ENCODE measurements around the gene DEXI. TPM values are rescaled to one million over a fixed set of nuclear protein-coding genes. Genes with fewer than 3 reads are reported as not detected.
A peak's percentile ranks its signal among the peaks of the same experiment; 100 is the strongest.

DEXI gene
- total RNA-seq, 4 donors from 2014 or later: 106 to 133 (median 125) TPM

DNA sequence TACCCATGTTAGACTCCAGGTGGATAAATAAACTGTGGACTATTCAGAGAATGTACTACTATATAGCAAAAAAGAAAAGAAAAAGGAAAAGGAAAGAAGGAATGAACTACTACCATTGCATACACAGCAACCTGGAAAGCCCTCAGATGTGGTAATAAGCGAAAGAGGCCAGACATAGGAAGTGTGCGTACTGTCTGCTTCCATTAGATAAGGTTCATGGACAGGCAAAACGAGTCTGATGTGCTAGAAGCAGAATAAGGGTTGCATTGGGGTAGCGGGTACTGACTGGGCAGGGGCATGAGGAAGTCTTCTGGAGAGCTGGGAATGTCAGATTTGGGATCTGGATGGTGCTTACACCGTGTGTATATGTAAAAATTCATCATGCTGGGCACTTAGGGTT is 23.9 kb upstream of the DEXI start:
- H3K36me3 ChIP-seq: peaks cover 12 to 69% (median 39%) of the 10 kb centered on the region in 4 donors
- H3K4me3 ChIP-seq: no peak overlapping the region
- TF ChIP-seq POLR2AphosphoS5 (IDR thresholded peaks at IDR 0.05) (no peak), EP300 (IDR thresholded peaks at IDR 0.05) (no peak), POLR2A (IDR thresholded peaks at IDR 0.05; ENCODE audit: low read depth) (no peak)
- TF ChIP-seq, protein P1, sequence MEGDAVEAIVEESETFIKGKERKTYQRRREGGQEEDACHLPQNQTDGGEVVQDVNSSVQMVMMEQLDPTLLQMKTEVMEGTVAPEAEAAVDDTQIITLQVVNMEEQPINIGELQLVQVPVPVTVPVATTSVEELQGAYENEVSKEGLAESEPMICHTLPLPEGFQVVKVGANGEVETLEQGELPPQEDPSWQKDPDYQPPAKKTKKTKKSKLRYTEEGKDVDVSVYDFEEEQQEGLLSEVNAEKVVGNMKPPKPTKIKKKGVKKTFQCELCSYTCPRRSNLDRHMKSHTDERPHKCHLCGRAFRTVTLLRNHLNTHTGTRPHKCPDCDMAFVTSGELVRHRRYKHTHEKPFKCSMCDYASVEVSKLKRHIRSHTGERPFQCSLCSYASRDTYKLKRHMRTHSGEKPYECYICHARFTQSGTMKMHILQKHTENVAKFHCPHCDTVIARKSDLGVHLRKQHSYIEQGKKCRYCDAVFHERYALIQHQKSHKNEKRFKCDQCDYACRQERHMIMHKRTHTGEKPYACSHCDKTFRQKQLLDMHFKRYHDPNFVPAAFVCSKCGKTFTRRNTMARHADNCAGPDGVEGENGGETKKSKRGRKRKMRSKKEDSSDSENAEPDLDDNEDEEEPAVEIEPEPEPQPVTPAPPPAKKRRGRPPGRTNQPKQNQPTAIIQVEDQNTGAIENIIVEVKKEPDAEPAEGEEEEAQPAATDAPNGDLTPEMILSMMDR (IDR thresholded peaks at IDR 0.05): no peak
- DNase-seq (ENCODE audit: extremely low spot score): no peak
- no peak overlapping the region for H3K27ac ChIP-seq (replicated peaks in 1 of 4)
- intact Hi-C loops (cut with DNase I): loop anchor here (5.0 kb wide), 1 partner anchor 191 kb away; no protein-coding TSS in a partner anchor
- peaks cover 7 to 18% (median 12%) of the 10 kb centered on the region in 4 donors for H3K4me1 ChIP-seq
- WGBS: 92% methylated on average over 5 of the region's 5 CpGs
- no peaks in the 10 kb centered on the region for H3K9me3 ChIP-seq
- H3K27me3 ChIP-seq: no peaks in the 10 kb centered on the region

DNA sequence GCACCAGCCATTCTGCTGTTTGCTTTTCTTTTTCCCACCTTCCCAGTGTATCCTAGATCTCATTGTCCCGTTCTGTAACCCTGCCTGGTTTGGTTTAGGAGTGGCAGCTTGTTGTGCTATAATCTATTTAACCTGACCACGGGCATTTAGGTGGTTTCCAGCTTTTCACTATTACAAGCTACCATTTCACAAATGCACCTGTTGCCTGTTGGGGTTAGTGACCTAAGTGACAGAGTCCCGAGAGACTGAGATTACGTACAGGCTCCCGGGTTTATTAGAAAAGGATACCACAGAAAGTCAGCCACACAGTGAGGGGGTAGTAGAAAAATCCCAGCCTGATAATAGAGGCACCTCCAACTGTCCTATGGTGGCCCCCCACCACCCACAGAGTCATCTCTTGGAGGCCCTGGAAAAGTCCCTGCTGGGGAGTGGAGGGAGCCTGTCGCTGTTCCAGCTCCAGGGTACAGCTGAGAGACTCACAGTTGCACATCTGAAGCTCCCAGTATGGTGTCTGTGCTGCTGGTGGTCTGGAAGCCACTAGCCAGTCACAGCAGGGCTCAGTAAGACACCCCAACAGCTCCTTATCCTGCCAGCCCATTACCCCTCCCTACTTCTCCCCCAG is 23.3 kb upstream of the DEXI start:
- DNase-seq (ENCODE audit: extremely low spot score): no peak
- H3K36me3 ChIP-seq: peaks cover 12 to 63% (median 34%) of the 10 kb centered on the region in 4 donors
- 91% methylated on average over 5 of the region's 6 CpGs for WGBS

DNA sequence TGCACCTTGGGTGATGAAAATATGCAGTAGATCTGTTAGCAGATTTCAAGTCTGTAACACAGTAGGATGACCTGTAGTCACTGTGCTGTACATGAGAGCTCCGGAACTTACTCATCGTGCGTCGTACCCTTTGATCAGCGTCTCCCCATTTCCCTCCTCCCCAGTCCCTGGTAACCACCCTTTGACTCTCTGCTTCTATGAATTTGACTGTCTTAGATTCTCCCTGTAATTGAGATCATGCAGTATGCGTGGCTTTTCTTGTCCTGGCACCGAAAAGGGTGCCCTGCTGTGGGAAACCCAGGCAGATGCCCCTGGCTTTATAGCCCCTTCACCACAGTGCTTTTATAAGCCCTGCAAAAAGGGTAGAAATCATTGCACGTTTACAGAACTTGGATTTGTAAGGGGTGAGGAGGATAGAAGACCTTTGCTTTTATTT is 22.6 kb upstream of the DEXI start:
- DNase-seq (ENCODE audit: extremely low spot score): no peak
- 89% methylated on average over 8 of the region's 8 CpGs for WGBS
- peaks cover 12 to 56% (median 29%) of the 10 kb centered on the region in 4 donors for H3K36me3 ChIP-seq

More for the DNA sequence above, 23.3 kb upstream of the DEXI start:
- Histone ChIP-seq H3K27me3 (no peaks in the 10 kb centered on the region), H3K4me1 (peaks cover 7 to 20% (median 13%) of the 10 kb centered on the region in 4 donors), H3K4me3 (no peak overlapping the region), H3K27ac (replicated peaks in 1 of 4) (no peak overlapping the region), H3K9me3 (no peaks in the 10 kb centered on the region)
- intact Hi-C loops (cut with DNase I): loop anchor here (5.0 kb wide), 1 partner anchor 192 kb away; no protein-coding TSS in a partner anchor
- TF ChIP-seq, protein P1 (IDR thresholded peaks at IDR 0.05): no peak
- TF ChIP-seq POLR2AphosphoS5 (IDR thresholded peaks at IDR 0.05): no peak
- TF ChIP-seq EP300 (IDR thresholded peaks at IDR 0.05): no peak
- TF ChIP-seq POLR2A (IDR thresholded peaks at IDR 0.05; ENCODE audit: low read depth): no peak

DNA sequence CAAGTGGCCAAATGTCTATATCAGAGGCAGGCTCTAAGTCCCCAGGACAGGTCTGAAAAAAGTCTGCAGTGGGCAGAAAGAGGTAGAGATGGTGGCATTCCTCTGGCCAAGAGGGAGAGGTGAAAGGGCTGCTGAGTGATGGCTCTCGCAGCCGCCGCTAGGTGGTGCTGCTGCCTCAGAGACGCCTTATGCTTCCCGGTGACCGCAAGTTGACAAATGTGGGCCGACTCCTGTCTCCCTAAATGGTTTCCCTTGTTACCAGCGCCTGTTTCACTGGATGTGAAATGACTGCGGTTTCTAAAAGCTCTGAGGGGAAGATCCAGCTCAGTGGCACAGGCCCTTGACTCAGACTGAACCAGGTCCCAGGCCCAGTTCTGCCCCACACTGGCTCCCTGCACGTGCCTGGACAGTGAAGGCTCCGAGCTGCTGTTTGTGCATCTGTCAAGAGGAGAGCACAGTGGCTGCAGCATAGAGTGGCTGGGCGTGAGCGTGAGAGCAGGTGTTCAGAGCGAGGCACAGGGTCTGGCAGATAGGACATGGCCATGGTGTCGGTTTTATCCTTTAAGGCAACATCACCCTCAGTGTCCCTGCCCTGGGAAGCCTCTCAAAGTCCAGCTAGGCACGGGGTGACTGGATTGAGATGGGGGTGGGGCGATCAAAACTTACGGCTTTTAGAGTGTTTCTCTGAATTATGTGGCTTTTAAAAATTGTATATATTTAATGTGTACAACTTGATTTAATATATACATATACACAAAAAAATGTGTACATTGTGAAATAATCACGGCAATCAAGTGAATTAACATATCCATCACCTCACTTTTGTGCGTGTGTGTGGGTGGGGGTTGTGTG is 22.0 kb upstream of the DEXI start:
- H3K9me3 ChIP-seq: no peaks in the 10 kb centered on the region
- peaks cover 12 to 50% (median 24%) of the 10 kb centered on the region in 4 donors for H3K36me3 ChIP-seq
- DNase-seq (ENCODE audit: extremely low spot score): no peak
- H3K4me3 ChIP-seq: peak overlapping the region in 2 of 4 donors; percentile 10 to 24
- WGBS: 42% methylated on average over 9 of the region's 20 CpGs
- H3K27me3 ChIP-seq: no peaks in the 10 kb centered on the region
- intact Hi-C loops (cut with DNase I): loop anchor here (5.0 kb wide), 1 partner anchor 393 kb away; no protein-coding TSS in a partner anchor
- peak overlapping the region; percentile 30 to 69 (median 60) for H3K27ac ChIP-seq (replicated peaks in 1 of 4)
- H3K4me1 ChIP-seq: peaks cover 7 to 23% (median 14%) of the 10 kb centered on the region in 4 donors
- TF ChIP-seq POLR2A (IDR thresholded peaks at IDR 0.05; ENCODE audit: low read depth) (no peak), POLR2AphosphoS5 (IDR thresholded peaks at IDR 0.05) (peak in 1 of 2 donors; percentile 62), EP300 (IDR thresholded peaks at IDR 0.05) (no peak)
- TF ChIP-seq, protein P1 (IDR thresholded peaks at IDR 0.05): peak; percentile 93 to 96 (median 94)

More for the DNA sequence above, 22.6 kb upstream of the DEXI start:
- Histone ChIP-seq H3K27me3 (no peaks in the 10 kb centered on the region), H3K4me1 (peaks cover 7 to 23% (median 13%) of the 10 kb centered on the region in 4 donors), H3K4me3 (no peak overlapping the region), H3K27ac (replicated peaks in 1 of 4) (no peak overlapping the region), H3K9me3 (no peaks in the 10 kb centered on the region)
- TF ChIP-seq POLR2AphosphoS5 (IDR thresholded peaks at IDR 0.05): no peak
- TF ChIP-seq EP300 (IDR thresholded peaks at IDR 0.05): no peak
- no peak for TF ChIP-seq POLR2A (IDR thresholded peaks at IDR 0.05; ENCODE audit: low read depth)
- TF ChIP-seq, protein P1 (IDR thresholded peaks at IDR 0.05): no peak
- intact Hi-C loops (cut with DNase I): loop anchor here (5.0 kb wide), 2 partner anchors 192 to 392 kb away; no protein-coding TSS in a partner anchor

Data from esophagus muscularis mucosa (tissue), 4 donors.